H1 (cell line): ENCODE data around the gene ASIP. TPM values are rescaled to one million over a fixed set of nuclear protein-coding genes. Genes with fewer than 3 reads are reported as not detected.
"Not testable (repeated sequence)": the region's sequence is repeated elsewhere in the genome, so short reads cannot be mapped to it uniquely, and the experiment has no call there.

Source experiments
- CTCF ChIA-PET: fragments of 300-600 bp; sonication (Branson Sonifier 250); formaldehyde crosslinking; loops from one replicate; lab custom pipeline; 2021; ENCODE audit not compliant: partially characterized antibody; lab: Charles Lee
- POLR2A ChIA-PET: fragments of 300-600 bp; sonication (Branson Sonifier 250); formaldehyde crosslinking; loops from one replicate; lab custom pipeline; 2021; ENCODE audit warnings: inconsistent platforms; ENCODE audit not compliant: partially characterized antibody; lab: Charles Lee
- DNase-seq, 2 experiments: peaks; one replicate each; pipeline versions ENCODE4 v3.0.0 to v3.0.0-alpha.2; 2010 to 2022; ENCODE audit warnings: low spot score in 2 of 2, low read depth in 1 of 2, mixed read lengths in 1 of 2
- FAIRE-seq: peaks from 2 replicates; lab custom pipeline; 2011; peaks lifted over from hg19 to GRCh38; lab: Jason Lieb, UNC
- H2AFZ ChIP-seq: 2 replicates; pipeline ENCODE4 v1.8.1; 2012; ENCODE audit warnings: low read length, inconsistent platforms
- H2AK5ac ChIP-seq: 2 replicates; pipeline ENCODE4 v1.6.1; 2013; ENCODE audit warnings: low read depth, low read length
- H2BK120ac ChIP-seq: replicated peaks from 2 replicates; pipeline ENCODE3; 2013; ENCODE audit warnings: low read depth, low read length, inconsistent platforms
- H2BK12ac ChIP-seq: 2 replicates; pipeline ENCODE4 v1.6.1; 2013; ENCODE audit warnings: low read depth, low read length
- H2BK15ac ChIP-seq: 2 replicates; pipeline ENCODE4 v1.6.1; 2013; ENCODE audit warnings: low read length
- H2BK20ac ChIP-seq: 2 replicates; pipeline ENCODE4 v1.6.1; 2013; ENCODE audit warnings: low read length
- H2BK5ac ChIP-seq: 2 replicates; pipeline ENCODE4 v1.6.1; 2013; ENCODE audit warnings: low read depth, low read length
- H3K14ac ChIP-seq: 2 replicates; pipeline ENCODE4 v1.6.1; 2013; ENCODE audit warnings: inconsistent platforms; ENCODE audit not compliant: insufficient read length
- H3K18ac ChIP-seq: 2 replicates; pipeline ENCODE4 v1.6.1; 2013; ENCODE audit warnings: low read length; ENCODE audit errors: extremely low read depth
- H3K23ac ChIP-seq: 2 replicates; pipeline ENCODE4 v1.6.1; 2013; ENCODE audit warnings: inconsistent platforms; ENCODE audit not compliant: insufficient read length
- H3K23me2 ChIP-seq: 2 replicates; pipeline ENCODE4 v1.6.1; 2013; ENCODE audit warnings: low read depth, low read length
- H3K27ac ChIP-seq: 2 replicates; pipeline ENCODE4 v1.6.1; 2011; ENCODE audit warnings: low read depth, low read length, inconsistent platforms
- H3K27me3 ChIP-seq, 4 experiments: replicated peaks in 1 of 4; 1 replicate in 1 of 4; 2 replicates in 3 of 4; pipeline versions ENCODE4 v1.6.1 to v1.8.1; 2011 to 2013; ENCODE audit warnings: low read length in 3 of 4, mild to moderate bottlenecking in 3 of 4, inconsistent platforms in 2 of 4, mixed read lengths in 2 of 4, moderate library complexity in 1 of 4; ENCODE audit not compliant: control insufficient read depth in 3 of 4, insufficient read depth in 3 of 4; ENCODE audit errors: extremely low read depth in 1 of 4
- H3K36me3 ChIP-seq, 4 experiments: 2 replicates each; pipeline versions ENCODE4 v1.6.1 to v1.8.1; 2011 to 2013; ENCODE audit warnings: mild to moderate bottlenecking in 4 of 4, low read length in 3 of 4, moderate library complexity in 2 of 4, control low read depth in 1 of 4, inconsistent platforms in 1 of 4; ENCODE audit not compliant: insufficient read depth in 4 of 4, control insufficient read depth in 2 of 4
- H3K4ac ChIP-seq: replicated peaks from 2 replicates; pipeline ENCODE3; 2013; ENCODE audit warnings: low read length, low read depth, mixed read lengths, inconsistent platforms; ENCODE audit not compliant: insufficient read length
- H3K4me1 ChIP-seq, 4 experiments: replicated peaks in 1 of 4; 1 replicate in 1 of 4; 2 replicates in 3 of 4; pipeline versions ENCODE4 v1.6.1 to v1.8.1; 2011 to 2013; ENCODE audit warnings: low read length in 3 of 4, inconsistent platforms in 2 of 4, mixed read lengths in 1 of 4; ENCODE audit not compliant: insufficient read depth in 4 of 4, control insufficient read depth in 3 of 4
- H3K4me2 ChIP-seq, 2 experiments: 2 replicates each; pipeline versions ENCODE4 v1.6.1 to v1.8.1; 2011 to 2013; ENCODE audit warnings: low read depth in 2 of 2, low read length in 2 of 2, control low read depth in 1 of 2, inconsistent platforms in 1 of 2, mild to moderate bottlenecking in 1 of 2; ENCODE audit not compliant: insufficient read depth in 1 of 2
- H3K4me3 ChIP-seq, 4 experiments: fragments of 200-600, 300-600 bp in 1 of 4; sonication (generic), shearing (Covaris generic), sonication (Bioruptor Twin) in 1 of 4; 2 replicates each; pipeline versions ENCODE4 v1.5.1 to v1.8.1; 2011 to 2016; ENCODE audit warnings: low read length in 4 of 4, low read depth in 3 of 4, control low read depth in 2 of 4, inconsistent platforms in 2 of 4, mild to moderate bottlenecking in 2 of 4, mixed read lengths in 1 of 4, moderate library complexity in 1 of 4; ENCODE audit not compliant: insufficient read depth in 2 of 4; ENCODE audit errors: extremely low read depth in 1 of 4
- H3K56ac ChIP-seq: replicated peaks from 2 replicates; pipeline ENCODE3; 2013; ENCODE audit warnings: low read depth, mild to moderate bottlenecking, mixed read lengths, low read length, inconsistent platforms; ENCODE audit not compliant: insufficient read length
- H3K79me1 ChIP-seq: 2 replicates; pipeline ENCODE4 v1.6.1; 2013; ENCODE audit warnings: low read depth, low read length, control low read depth
- H3K79me2 ChIP-seq, 2 experiments: 2 replicates each; pipeline versions ENCODE4 v1.6.1 to v1.8.1; 2012 to 2013; ENCODE audit warnings: low read length in 2 of 2, mild to moderate bottlenecking in 2 of 2, inconsistent platforms in 1 of 2; ENCODE audit not compliant: insufficient read depth in 2 of 2, control insufficient read depth in 1 of 2
- H3K9ac ChIP-seq, 4 experiments: replicated peaks in 1 of 4; 1 replicate in 1 of 4; 2 replicates in 3 of 4; pipeline versions ENCODE4 v1.6.1 to v1.8.1; 2011 to 2013; ENCODE audit warnings: low read depth in 3 of 4, low read length in 3 of 4, control low read depth in 2 of 4, mild to moderate bottlenecking in 2 of 4, moderate library complexity in 2 of 4, inconsistent platforms in 1 of 4; ENCODE audit errors: extremely low read depth in 1 of 4
- H3K9me3 ChIP-seq, 2 experiments: 2 replicates each; pipeline versions ENCODE4 v1.6.1 to v1.8.1; 2012 to 2013; ENCODE audit warnings: mild to moderate bottlenecking in 2 of 2, moderate library complexity in 2 of 2, control low read depth in 1 of 2, inconsistent platforms in 1 of 2, low read depth in 1 of 2, low read length in 1 of 2, mixed read lengths in 1 of 2; ENCODE audit not compliant: insufficient read depth in 2 of 2
- H4K20me1 ChIP-seq, 2 experiments: replicated peaks in 1 of 2; 2 replicates each; pipeline versions ENCODE3 to v1.8.1; 2011 to 2013; ENCODE audit warnings: inconsistent platforms in 2 of 2, low read length in 2 of 2, mild to moderate bottlenecking in 1 of 2; ENCODE audit not compliant: insufficient read depth in 2 of 2, control insufficient read depth in 1 of 2
- H4K5ac ChIP-seq: 2 replicates; pipeline ENCODE4 v1.6.1; 2013; ENCODE audit warnings: low read length, low read depth, mixed read lengths, inconsistent platforms; ENCODE audit not compliant: insufficient read length
- H4K8ac ChIP-seq: 2 replicates; pipeline ENCODE4 v1.8.0; 2013; ENCODE audit warnings: mild to moderate bottlenecking, moderate library complexity, low read length, inconsistent platforms; ENCODE audit not compliant: insufficient read depth; ENCODE audit errors: extremely low read depth
- H4K91ac ChIP-seq: replicated peaks from 2 replicates; pipeline ENCODE3; 2013; ENCODE audit warnings: low read length, mixed read lengths, inconsistent platforms; ENCODE audit not compliant: insufficient read length
- WGBS, 2 experiments: shearing (Covaris generic) in 1 of 2; methylation state at CpG; one replicate each; pipeline versions ENCODE4 v1.1.6 to v1.1.7; 2013 to 2015; ENCODE audit warnings: low lambda C conversion rate in 2 of 2, mixed read lengths in 2 of 2, inconsistent platforms in 1 of 2, low coverage in 1 of 2, missing lambda C conversion rate in 1 of 2; ENCODE audit not compliant: insufficient replicate concordance in 2 of 2, insufficient coverage in 1 of 2, insufficient read length in 1 of 2; ENCODE audit errors: extremely low coverage in 1 of 2, missing lambda C conversion rate in 1 of 2; 5-methylcytosine and 5-hydroxymethylcytosine counted together
- polyA plus RNA-seq, 7 experiments: library from polyadenylated mRNA; depleted of rRNA in 3 of 7; stranded (reverse) in 5 of 7; unstranded in 2 of 7; fragments of >200 nt in 5 of 7; fragments of 200-250 nt in 2 of 7; gene quantifications; 1 replicate in 5 of 7; 2 replicates in 1 of 7; 4 replicates in 1 of 7; pipeline versions ENCODE4 v1.2.1 to v1.2.3, GENCODE V29; 2011 to 2013; ENCODE audit warnings: missing spikeins in 2 of 7, mixed read lengths in 2 of 7
- total RNA-seq: library from RNA; stranded (reverse); fragmentation: NEBNext Ultra II Directional; extraction: Animal tissue kit (Norgen Biotek cat#: 25700); gene quantifications from 2 replicates; pipeline ENCODE4 v1.2.1, GENCODE V29; 2021

ASIP gene
- total and polyA plus RNA-seq, 2 of the 8 experiments (the other 6 are each of a cell fraction or from before 2014, with no cell fraction given), result not detected

DNA sequence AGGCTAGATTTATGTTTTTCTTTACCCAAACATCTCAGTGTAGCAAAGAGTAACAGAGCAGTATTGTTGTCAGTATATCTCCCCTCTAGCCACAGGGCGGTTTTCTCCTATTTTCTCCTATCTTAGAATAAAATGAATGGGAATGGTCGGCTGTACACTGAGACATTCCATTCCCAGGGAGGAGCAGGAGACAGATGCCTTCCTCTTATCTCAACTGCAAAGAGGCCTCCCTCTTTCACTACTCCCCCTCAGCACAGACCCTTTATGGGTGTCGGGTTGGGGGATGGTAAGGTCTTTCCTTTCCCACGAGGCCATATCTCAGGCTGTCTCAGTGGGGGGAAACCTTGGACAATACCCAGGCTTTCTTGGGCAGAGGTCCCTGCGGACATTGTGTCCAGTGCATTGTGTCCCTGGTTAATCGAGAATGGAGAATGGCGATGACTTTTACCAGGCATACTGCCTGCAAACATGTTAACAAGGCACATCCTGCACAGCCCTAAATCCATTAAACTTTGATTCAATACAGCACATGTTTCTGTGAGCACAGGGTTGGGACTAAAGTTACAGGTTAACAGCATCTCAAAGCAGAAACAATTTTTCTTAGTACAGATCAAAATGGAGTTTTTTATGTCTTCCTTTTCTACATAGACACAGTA is 11.3 kb downstream of the ASIP start:
- DNase-seq, H3K4ac ChIP-seq, H2BK15ac ChIP-seq, H4K5ac ChIP-seq, H2BK20ac ChIP-seq, H2BK120ac ChIP-seq, H4K8ac ChIP-seq, FAIRE-seq, H2BK12ac ChIP-seq, H3K27me3 ChIP-seq, H2AK5ac ChIP-seq, H3K4me1 ChIP-seq, H3K23me2 ChIP-seq, H4K20me1 ChIP-seq, H2BK5ac ChIP-seq, H3K36me3 ChIP-seq, H2AFZ ChIP-seq, H3K79me2 ChIP-seq, H3K9me3 ChIP-seq, H3K9ac ChIP-seq, H3K56ac ChIP-seq, H3K23ac ChIP-seq, H3K79me1 ChIP-seq, H3K18ac ChIP-seq, H3K14ac ChIP-seq, H3K4me2 ChIP-seq, H3K27ac ChIP-seq, H4K91ac ChIP-seq, H3K4me3 ChIP-seq, POLR2A ChIA-PET: not testable (repeated sequence)
- CTCF ChIA-PET, result interaction anchor here (1.5 kb wide), 1 partner anchor 23 kb away, joined by 4 read pairs; no protein-coding TSS in a partner anchor
- WGBS, 2 experiments, result 90% methylated on average over 7 of the region's 7 CpGs; no CpG with 5 or more reads in 1 of the 2 experiments
